Measurements from ENCODE around the gene KCTD16. TPM values are rescaled to one million over a fixed set of nuclear protein-coding genes. Genes with fewer than 3 reads are reported as not detected.
A peak's percentile ranks its signal among the peaks of the same experiment; 100 is the strongest.

Gene KCTD16
- total and polyA plus RNA-seq, 12 donors = 0.02 to 0.42 (median 0.10) TPM; not detected in 2

DNA sequence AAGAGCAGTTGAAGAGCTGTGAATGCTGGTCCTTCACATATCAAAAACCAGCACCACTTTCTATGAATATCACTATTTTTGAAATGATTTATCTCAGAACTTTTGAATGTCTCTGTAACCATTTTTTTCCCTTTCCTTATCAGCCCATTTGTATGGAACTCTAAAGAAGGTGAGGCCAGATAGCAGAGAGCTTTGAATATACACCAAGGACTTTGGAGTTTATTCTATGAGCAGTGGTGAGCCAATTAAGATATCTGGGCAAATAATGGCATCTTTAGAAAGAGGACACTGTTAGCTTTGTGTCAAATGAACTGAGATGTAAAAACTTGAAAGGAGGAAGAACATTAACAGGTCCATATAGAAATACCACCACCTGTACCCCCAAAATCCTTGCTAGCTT is 22.0 kb downstream of the KCTD16 start:
- Histone ChIP-seq H3K9me3 (no peaks in the 10 kb centered on the region), H3K27me3 (peaks cover 0 to 19% (median 9%) of the 10 kb centered on the region in 7 donors), H3K4me3 (no peak overlapping the region), H3K4me1 (peaks cover 0 to 41% (median 3%) of the 10 kb centered on the region in 9 donors), H3K36me3 (no peaks in the 10 kb centered on the region), H3K27ac (no peak overlapping the region)
- ATAC-seq (no peak), DNase-seq (no peak)
- intact Hi-C loops (cut with DNase I) = no loop called here
- TF ChIP-seq, protein P1, sequence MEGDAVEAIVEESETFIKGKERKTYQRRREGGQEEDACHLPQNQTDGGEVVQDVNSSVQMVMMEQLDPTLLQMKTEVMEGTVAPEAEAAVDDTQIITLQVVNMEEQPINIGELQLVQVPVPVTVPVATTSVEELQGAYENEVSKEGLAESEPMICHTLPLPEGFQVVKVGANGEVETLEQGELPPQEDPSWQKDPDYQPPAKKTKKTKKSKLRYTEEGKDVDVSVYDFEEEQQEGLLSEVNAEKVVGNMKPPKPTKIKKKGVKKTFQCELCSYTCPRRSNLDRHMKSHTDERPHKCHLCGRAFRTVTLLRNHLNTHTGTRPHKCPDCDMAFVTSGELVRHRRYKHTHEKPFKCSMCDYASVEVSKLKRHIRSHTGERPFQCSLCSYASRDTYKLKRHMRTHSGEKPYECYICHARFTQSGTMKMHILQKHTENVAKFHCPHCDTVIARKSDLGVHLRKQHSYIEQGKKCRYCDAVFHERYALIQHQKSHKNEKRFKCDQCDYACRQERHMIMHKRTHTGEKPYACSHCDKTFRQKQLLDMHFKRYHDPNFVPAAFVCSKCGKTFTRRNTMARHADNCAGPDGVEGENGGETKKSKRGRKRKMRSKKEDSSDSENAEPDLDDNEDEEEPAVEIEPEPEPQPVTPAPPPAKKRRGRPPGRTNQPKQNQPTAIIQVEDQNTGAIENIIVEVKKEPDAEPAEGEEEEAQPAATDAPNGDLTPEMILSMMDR (IDR thresholded peaks at IDR 0.05) = no peak

DNA sequence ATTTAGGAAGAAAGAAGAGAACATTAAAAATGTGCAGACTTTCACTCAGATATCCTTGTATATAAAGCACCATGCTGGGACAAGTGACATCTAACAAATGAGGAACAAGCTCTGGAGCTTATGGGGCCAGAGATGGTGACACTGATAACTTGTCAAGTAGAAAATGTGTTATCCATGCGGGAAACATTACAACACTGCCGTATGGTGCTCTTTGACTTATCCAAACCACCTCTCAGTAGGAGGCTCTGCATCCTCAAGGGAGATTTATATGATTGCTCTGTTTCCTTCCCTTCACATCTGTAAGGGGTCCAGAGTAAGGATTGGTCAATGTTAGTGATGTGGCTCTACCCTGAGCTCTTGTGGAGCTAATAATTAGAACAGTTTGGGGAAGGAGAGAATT is 23.5 kb downstream of the KCTD16 start:
- DNase-seq (no peak), ATAC-seq (no peak)
- no peak overlapping the region for H3K4me3 ChIP-seq
- intact Hi-C loops (cut with DNase I) = no loop called here
- H3K27me3 ChIP-seq = peaks cover 0 to 34% (median 12%) of the 10 kb centered on the region in 7 donors
- H3K9me3 ChIP-seq = no peaks in the 10 kb centered on the region
- H3K4me1 ChIP-seq = peaks cover 0 to 26% (median 0%) of the 10 kb centered on the region in 9 donors
- H3K27ac ChIP-seq = no peak overlapping the region
- TF ChIP-seq, protein P1 (IDR thresholded peaks at IDR 0.05) = no peak
- H3K36me3 ChIP-seq = no peaks in the 10 kb centered on the region
- WGBS, 2 donors = 66 to 75% methylated on average over 2 of the region's 2 CpGs

DNA sequence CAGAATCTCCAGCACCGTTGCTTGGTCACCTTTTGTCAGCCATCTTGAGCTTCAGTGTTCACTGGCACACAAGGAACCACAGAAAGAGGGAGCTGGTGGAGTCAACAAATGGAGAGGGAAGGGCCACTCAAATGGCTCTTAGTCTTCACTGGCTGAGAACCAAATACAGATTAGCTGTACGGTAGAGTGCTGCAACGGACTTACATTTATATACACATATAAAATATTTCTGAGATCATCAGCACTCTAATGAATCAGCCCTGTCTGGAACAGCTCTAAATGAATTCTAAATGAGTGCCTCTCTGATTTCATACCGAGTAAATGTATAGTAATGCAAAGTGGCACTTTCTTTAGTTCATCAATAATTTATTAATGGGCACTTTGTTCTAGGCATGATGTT is 24.8 kb downstream of the KCTD16 start:
- ATAC-seq = no peak
- Histone ChIP-seq H3K36me3 (no peaks in the 10 kb centered on the region), H3K4me1 (peaks cover 0 to 14% (median 0%) of the 10 kb centered on the region in 9 donors), H3K4me3 (no peak overlapping the region), H3K27ac (no peak overlapping the region), H3K9me3 (no peaks in the 10 kb centered on the region), H3K27me3 (peaks cover 0 to 47% (median 23%) of the 10 kb centered on the region in 7 donors)
- intact Hi-C loops (cut with DNase I) = no loop called here
- TF ChIP-seq, protein P1 (IDR thresholded peaks at IDR 0.05) = no peak
- WGBS, 2 donors = 78 to 80% methylated on average over 4 of the region's 4 CpGs
- no peak for DNase-seq

DNA sequence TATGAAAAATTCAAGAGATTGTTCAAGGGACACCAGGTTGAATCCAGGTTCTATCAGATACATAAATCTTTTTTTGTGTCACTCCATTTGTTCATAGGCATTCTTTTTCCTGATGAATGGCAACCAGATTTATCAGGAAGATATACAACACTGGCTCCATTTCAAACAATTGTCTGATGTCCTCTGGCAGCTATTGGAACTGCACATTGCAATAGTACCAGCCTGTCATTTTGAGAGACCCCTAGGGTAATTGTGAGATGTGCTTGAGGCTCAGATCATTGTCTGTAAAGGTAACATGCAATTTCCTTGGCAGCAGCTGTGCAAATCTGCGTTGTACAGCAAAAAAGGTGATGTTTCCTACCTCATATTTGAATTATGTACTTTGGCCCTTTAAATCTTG is 25.9 kb downstream of the KCTD16 start:
- H3K27me3 ChIP-seq = peaks cover 0 to 59% (median 28%) of the 10 kb centered on the region in 7 donors
- DNase-seq = no peak
- H3K9me3 ChIP-seq = no peaks in the 10 kb centered on the region
- peaks cover 0 to 9% (median 0%) of the 10 kb centered on the region in 9 donors for H3K4me1 ChIP-seq
- 90 to 96% methylated on average over 1 of the region's 1 CpG for WGBS, 2 donors
- TF ChIP-seq, protein P1 (IDR thresholded peaks at IDR 0.05) = peak in 1 of 9 donors; percentile 10
- intact Hi-C loops (cut with DNase I) = no loop called here
- H3K36me3 ChIP-seq = no peaks in the 10 kb centered on the region
- H3K4me3 ChIP-seq = no peak overlapping the region
- no peak overlapping the region for H3K27ac ChIP-seq
- ATAC-seq = no peak

All from heart right ventricle (tissue), 16 donors.